GM19193 (cell line): ENCODE measurements around the gene PPFIA1.

Source experiments
- POLR2A ChIP-seq: IDR thresholded peaks from 4 replicates; pipeline ENCODE4 v1.6.1; 2011; ENCODE audit not compliant: insufficient read depth, insufficient read length; ENCODE audit errors: extremely low read depth

PPFIA1 gene

GRCh38 chr11:70404244-70404643 lies 133.8 kb downstream of the PPFIA1 start:
- no peak for TF ChIP-seq POLR2A

GRCh38 chr11:70405679-70406395 lies 135.3 kb downstream of the PPFIA1 start:
- TF ChIP-seq POLR2A, result no peak

- TF ChIP-seq POLR2A, result no peak
Measured at GRCh38 chr11:70407121-70407520, 136.6 kb downstream of the PPFIA1 start.

GRCh38 chr11:70407814-70408213 lies 137.3 kb downstream of the PPFIA1 start:
- TF ChIP-seq POLR2A, result no peak

GRCh38 chr11:70409437-70409836 lies 138.9 kb downstream of the PPFIA1 start:
- no peak for TF ChIP-seq POLR2A

GRCh38 chr11:70409871-70410270 lies 139.4 kb downstream of the PPFIA1 start:
- no peak for TF ChIP-seq POLR2A

GRCh38 chr11:70410276-70411205 lies 140.1 kb downstream of the PPFIA1 start:
- TF ChIP-seq POLR2A, result no peak

- no peak for TF ChIP-seq POLR2A
Measured at GRCh38 chr11:70411713-70412452, 141.4 kb downstream of the PPFIA1 start.

- TF ChIP-seq POLR2A, result no peak
Measured at GRCh38 chr11:70413151-70413550, 142.7 kb downstream of the PPFIA1 start.

GRCh38 chr11:70414341-70415100 lies 144.0 kb downstream of the PPFIA1 start:
- TF ChIP-seq POLR2A, result no peak

GRCh38 chr11:70415191-70415590 lies 144.7 kb downstream of the PPFIA1 start:
- TF ChIP-seq POLR2A, result no peak

- no peak for TF ChIP-seq POLR2A
Measured at GRCh38 chr11:70415642-70416395, 145.3 kb downstream of the PPFIA1 start.

- TF ChIP-seq POLR2A, result no peak
Measured at GRCh38 chr11:70416881-70417280, 146.4 kb downstream of the PPFIA1 start.

GRCh38 chr11:70418130-70418529 lies 147.6 kb downstream of the PPFIA1 start:
- no peak for TF ChIP-seq POLR2A
